Measurements from ENCODE around the gene NRCAM.
"Not testable (repeated sequence)": the region's sequence is repeated elsewhere in the genome, so short reads cannot be mapped to it uniquely, and the experiment has no call there.

GRCh38 chr7:108466322-108466721, 10.1 kb upstream of the NRCAM start:
- not testable (repeated sequence) for TF ChIP-seq POLR2A, CTCF (IDR thresholded peaks at IDR 0.05)

Measured in lower leg skin (tissue), 3 donors.